NB4 (cell line): Measurements from ENCODE around the gene KLK5.

Source experiments
- MYC ChIP-seq: IDR thresholded peaks from 2 replicates; pipeline ENCODE4 v1.6.1; 2011; ENCODE audit warnings: low read depth, low read length
- POLR2A ChIP-seq: IDR thresholded peaks from 2 replicates; pipeline ENCODE4 v1.6.1; 2011; ENCODE audit warnings: mild to moderate bottlenecking; ENCODE audit not compliant: insufficient read length; ENCODE audit errors: extremely low read depth
- TF ChIP-seq, protein P1 (sequence below): IDR thresholded peaks from one replicate; pipeline ENCODE4 v1.5.1; 2012; ENCODE audit warnings: low read depth, low read length
- TF ChIP-seq, protein P2 (sequence below): IDR thresholded peaks from 2 replicates; pipeline ENCODE4 v1.6.1; 2011; ENCODE audit warnings: low read depth, low read length

DNA sequence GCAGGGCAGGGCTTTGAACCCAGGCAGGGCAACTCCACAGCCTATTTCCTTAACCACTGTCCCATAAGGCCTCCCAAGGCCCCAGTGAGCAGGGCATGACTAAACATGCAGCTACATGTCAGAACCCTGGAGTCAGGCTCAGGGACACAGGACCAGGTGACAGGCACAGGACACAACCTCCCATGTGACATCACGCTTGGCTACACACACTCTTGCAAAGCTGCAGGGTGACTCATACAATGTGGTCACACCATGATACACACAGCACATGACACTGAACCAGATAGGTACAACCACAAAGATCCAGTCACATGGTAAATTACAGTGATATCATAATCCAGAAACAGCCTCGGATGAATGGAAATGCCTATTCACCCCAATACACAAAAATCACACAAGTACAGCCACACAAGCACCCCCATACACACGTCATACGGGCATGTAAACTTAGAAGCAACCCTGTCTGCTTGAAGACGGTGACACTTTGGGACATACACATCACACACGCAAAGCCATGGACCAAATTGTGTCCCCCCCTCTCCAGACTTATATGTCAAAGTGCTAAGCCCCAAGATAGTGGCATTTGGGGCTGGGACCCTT is 56.1 kb downstream of the KLK5 start:
- TF ChIP-seq POLR2A (no peak), MYC (no peak)
- TF ChIP-seq, protein P1, sequence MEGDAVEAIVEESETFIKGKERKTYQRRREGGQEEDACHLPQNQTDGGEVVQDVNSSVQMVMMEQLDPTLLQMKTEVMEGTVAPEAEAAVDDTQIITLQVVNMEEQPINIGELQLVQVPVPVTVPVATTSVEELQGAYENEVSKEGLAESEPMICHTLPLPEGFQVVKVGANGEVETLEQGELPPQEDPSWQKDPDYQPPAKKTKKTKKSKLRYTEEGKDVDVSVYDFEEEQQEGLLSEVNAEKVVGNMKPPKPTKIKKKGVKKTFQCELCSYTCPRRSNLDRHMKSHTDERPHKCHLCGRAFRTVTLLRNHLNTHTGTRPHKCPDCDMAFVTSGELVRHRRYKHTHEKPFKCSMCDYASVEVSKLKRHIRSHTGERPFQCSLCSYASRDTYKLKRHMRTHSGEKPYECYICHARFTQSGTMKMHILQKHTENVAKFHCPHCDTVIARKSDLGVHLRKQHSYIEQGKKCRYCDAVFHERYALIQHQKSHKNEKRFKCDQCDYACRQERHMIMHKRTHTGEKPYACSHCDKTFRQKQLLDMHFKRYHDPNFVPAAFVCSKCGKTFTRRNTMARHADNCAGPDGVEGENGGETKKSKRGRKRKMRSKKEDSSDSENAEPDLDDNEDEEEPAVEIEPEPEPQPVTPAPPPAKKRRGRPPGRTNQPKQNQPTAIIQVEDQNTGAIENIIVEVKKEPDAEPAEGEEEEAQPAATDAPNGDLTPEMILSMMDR = no peak
- TF ChIP-seq, protein P2, sequence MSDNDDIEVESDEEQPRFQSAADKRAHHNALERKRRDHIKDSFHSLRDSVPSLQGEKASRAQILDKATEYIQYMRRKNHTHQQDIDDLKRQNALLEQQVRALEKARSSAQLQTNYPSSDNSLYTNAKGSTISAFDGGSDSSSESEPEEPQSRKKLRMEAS = peak; percentile 58
